WTC11 (cell line): Measurements from ENCODE around the gene CERS2. TPM values are rescaled to one million over a fixed set of nuclear protein-coding genes. Genes with fewer than 3 reads are reported as not detected.

Experiments
- ATAC-seq: fragments of 200-7000 bp; cut with Tn5 transposase; 2 replicates; pipeline ENCODE4 v1.10.0; 2021; ENCODE audit warnings: mild to moderate bottlenecking, moderate library complexity
- CTCF ChIA-PET: fragments of 300-600 bp; sonication (Branson Sonifier 250); formaldehyde crosslinking; loops from one replicate; lab custom pipeline; 2021; ENCODE audit warnings: antibody characterized with exemption; lab: Charles Lee
- POLR2A ChIA-PET: fragments of 350-600 bp; sonication (Branson Sonifier 250); formaldehyde crosslinking; loops from one replicate; lab custom pipeline; 2021; ENCODE audit warnings: antibody characterized with exemption; lab: Charles Lee
- DNase-seq: peaks from one replicate; pipeline ENCODE4 v3.0.0; 2021; ENCODE audit warnings: low spot score
- H3K27ac Mint-ChIP-seq: 2 replicates; pipeline ENCODE4 v1.8.0; 2021; ENCODE audit warnings: mixed read lengths
- H3K27me3 Mint-ChIP-seq: 2 replicates; pipeline ENCODE4 v1.8.0; 2021; ENCODE audit warnings: low read depth, mild to moderate bottlenecking, moderate library complexity, mixed read lengths
- H3K36me3 Mint-ChIP-seq: 2 replicates; pipeline ENCODE4 v1.8.0; 2021; ENCODE audit warnings: mixed read lengths
- H3K4me1 Mint-ChIP-seq: 2 replicates; pipeline ENCODE4 v1.8.0; 2022; ENCODE audit warnings: mixed read lengths
- H3K4me3 Mint-ChIP-seq: 2 replicates; pipeline ENCODE4 v1.8.0; 2021; ENCODE audit warnings: mild to moderate bottlenecking, moderate library complexity, mixed read lengths
- H3K9me3 Mint-ChIP-seq: 2 replicates; pipeline ENCODE4 v1.8.0; 2021; ENCODE audit warnings: mixed read lengths
- ESRRA ChIP-seq: sonication (generic); formaldehyde crosslinking; IDR thresholded peaks from 2 replicates; pipeline ENCODE4 v1.8.1; 2022; ENCODE audit warnings: mild to moderate bottlenecking, missing genetic modification reagents, borderline replicate concordance
- ETV6 ChIP-seq: sonication (generic); formaldehyde crosslinking; IDR thresholded peaks from 2 replicates; pipeline ENCODE4 v1.8.1; 2022; ENCODE audit warnings: mild to moderate bottlenecking, missing genetic modification reagents
- FOXP1 ChIP-seq: sonication (generic); formaldehyde crosslinking; IDR thresholded peaks from 2 replicates; pipeline ENCODE4 v1.8.0; 2022; ENCODE audit warnings: missing genetic modification reagents, mild to moderate bottlenecking, moderate library complexity, borderline replicate concordance
- JUN ChIP-seq: sonication (generic); formaldehyde crosslinking; IDR thresholded peaks from 2 replicates; pipeline ENCODE4 v1.8.0; 2023; ENCODE audit warnings: mild to moderate bottlenecking, missing genetic modification reagents
- SMAD3 ChIP-seq: sonication (generic); formaldehyde crosslinking; IDR thresholded peaks from 2 replicates; pipeline ENCODE4 v1.8.0; 2022; ENCODE audit warnings: missing genetic modification reagents, mild to moderate bottlenecking, borderline replicate concordance
- ZNF317 ChIP-seq: sonication (generic); formaldehyde crosslinking; IDR thresholded peaks from 2 replicates; pipeline ENCODE4 v1.8.1; 2023; ENCODE audit warnings: low read depth, mild to moderate bottlenecking, moderate library complexity, missing genetic modification reagents, borderline replicate concordance
- total RNA-seq: library from RNA; stranded (reverse); gene quantifications from 3 replicates; pipeline ENCODE4 v1.2.3, GENCODE V29; 2021
- TF ChIP-seq, protein P1 (sequence below): sonication (generic); formaldehyde crosslinking; IDR thresholded peaks from 2 replicates; pipeline ENCODE4 v1.8.0; 2023; ENCODE audit warnings: missing genetic modification reagents, mild to moderate bottlenecking, borderline replicate concordance
- TF ChIP-seq, protein P2 (sequence below): sonication (generic); formaldehyde crosslinking; IDR thresholded peaks from 2 replicates; pipeline ENCODE4 v1.8.1; 2023; ENCODE audit warnings: mild to moderate bottlenecking, missing genetic modification reagents, borderline replicate concordance
- TF ChIP-seq, protein P3 (sequence below): sonication (generic); formaldehyde crosslinking; IDR thresholded peaks from 2 replicates; pipeline ENCODE4 v1.8.1; 2022; ENCODE audit warnings: mild to moderate bottlenecking, missing genetic modification reagents, moderate library complexity, borderline replicate concordance

The CERS2 gene
- total RNA-seq, 1 experiment from 2014 or later, result 182 TPM

DNA sequence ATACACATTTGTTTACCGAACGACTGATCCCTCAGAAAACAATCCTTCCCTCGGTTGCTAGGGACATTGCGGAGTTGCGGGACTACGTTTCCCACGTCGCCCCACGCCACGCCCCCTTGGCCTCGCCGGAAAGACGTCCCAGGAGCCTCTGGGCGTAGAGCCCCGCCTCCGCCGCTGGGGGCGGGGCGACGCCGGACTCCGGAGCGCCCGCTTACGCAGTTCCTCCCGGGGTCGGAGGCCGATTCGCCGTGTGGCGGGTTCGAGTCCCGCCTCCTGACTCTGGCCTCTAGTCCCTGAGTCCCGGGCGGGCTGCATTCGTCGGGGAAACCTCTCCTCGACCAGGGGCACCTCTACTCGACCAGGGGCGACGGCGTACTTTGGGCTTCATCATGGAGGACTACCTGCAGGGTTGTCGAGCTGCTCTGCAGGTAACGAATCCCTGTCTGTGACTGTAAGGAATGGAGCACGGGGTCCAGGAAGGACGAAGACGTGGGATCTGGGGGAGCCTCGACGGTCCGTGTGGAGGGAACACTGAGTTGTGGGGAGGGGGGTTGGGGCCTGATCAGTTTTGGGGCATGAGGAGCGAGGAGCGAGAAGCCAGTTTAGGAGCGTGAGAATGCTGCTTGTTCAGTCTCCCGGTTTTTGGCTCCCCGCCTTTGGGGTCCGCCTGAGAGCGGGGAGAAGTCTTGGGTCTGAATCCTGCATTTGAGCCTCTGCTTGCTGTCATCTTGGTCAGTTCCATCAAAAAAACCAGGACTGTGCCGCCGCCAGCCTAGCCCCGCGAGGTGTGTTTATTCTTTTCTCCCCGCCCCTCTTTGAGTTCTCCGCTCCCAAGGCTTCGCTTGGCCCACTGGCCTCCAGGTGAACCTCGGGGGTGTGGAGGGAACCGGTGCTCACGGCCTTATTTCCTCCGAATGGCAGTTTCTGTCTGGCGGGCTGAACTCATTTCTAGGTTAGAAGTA lies 33.9 kb upstream of the CERS2 start, which contains the start of gene PRUNE1 (continued):
- TF ChIP-seq, protein P1, sequence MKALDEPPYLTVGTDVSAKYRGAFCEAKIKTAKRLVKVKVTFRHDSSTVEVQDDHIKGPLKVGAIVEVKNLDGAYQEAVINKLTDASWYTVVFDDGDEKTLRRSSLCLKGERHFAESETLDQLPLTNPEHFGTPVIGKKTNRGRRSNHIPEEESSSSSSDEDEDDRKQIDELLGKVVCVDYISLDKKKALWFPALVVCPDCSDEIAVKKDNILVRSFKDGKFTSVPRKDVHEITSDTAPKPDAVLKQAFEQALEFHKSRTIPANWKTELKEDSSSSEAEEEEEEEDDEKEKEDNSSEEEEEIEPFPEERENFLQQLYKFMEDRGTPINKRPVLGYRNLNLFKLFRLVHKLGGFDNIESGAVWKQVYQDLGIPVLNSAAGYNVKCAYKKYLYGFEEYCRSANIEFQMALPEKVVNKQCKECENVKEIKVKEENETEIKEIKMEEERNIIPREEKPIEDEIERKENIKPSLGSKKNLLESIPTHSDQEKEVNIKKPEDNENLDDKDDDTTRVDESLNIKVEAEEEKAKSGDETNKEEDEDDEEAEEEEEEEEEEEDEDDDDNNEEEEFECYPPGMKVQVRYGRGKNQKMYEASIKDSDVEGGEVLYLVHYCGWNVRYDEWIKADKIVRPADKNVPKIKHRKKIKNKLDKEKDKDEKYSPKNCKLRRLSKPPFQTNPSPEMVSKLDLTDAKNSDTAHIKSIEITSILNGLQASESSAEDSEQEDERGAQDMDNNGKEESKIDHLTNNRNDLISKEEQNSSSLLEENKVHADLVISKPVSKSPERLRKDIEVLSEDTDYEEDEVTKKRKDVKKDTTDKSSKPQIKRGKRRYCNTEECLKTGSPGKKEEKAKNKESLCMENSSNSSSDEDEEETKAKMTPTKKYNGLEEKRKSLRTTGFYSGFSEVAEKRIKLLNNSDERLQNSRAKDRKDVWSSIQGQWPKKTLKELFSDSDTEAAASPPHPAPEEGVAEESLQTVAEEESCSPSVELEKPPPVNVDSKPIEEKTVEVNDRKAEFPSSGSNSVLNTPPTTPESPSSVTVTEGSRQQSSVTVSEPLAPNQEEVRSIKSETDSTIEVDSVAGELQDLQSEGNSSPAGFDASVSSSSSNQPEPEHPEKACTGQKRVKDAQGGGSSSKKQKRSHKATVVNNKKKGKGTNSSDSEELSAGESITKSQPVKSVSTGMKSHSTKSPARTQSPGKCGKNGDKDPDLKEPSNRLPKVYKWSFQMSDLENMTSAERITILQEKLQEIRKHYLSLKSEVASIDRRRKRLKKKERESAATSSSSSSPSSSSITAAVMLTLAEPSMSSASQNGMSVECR (CRISPR knock-in tag), result 0 out of 2 replicates have a peak, but pooled peaks have one; percentile 67
- TF ChIP-seq ESRRA (0 out of 2 replicates have a peak, but pooled peaks have one; percentile 40), ETV6 (CRISPR knock-in tag) (peak; percentile 55; the same call in 1 of the 2 replicates), JUN (CRISPR knock-in tag) (no peak)
- TF ChIP-seq, all 79 proteins: peak for 13

DNA sequence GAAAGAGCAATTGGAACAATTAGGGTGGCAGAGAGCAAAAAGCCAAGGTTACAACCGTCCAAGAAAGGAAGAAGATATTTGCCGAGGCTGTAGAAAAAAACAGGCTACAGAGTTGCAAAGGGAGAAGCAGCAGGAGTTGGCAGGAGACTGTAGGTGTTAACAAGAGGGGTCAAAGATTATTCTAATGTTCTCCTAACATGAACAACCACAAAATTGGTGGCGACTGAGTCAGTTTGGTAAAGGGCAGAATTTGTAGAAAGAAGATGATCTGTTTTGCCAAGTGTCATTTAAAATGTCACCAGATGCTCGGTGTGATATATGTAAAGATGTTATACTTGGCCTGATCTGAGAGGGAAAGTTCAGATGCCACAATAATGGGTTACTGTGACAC lies 33.2 kb upstream of the CERS2 start:
- CTCF ChIA-PET, result interaction anchor here (1.0 kb wide), 1 partner anchor 17 kb away, joined by 4 read pairs; no protein-coding TSS in a partner anchor
- TF ChIP-seq SMAD3 (CRISPR knock-in tag), result no peak
- TF ChIP-seq, protein P2, sequence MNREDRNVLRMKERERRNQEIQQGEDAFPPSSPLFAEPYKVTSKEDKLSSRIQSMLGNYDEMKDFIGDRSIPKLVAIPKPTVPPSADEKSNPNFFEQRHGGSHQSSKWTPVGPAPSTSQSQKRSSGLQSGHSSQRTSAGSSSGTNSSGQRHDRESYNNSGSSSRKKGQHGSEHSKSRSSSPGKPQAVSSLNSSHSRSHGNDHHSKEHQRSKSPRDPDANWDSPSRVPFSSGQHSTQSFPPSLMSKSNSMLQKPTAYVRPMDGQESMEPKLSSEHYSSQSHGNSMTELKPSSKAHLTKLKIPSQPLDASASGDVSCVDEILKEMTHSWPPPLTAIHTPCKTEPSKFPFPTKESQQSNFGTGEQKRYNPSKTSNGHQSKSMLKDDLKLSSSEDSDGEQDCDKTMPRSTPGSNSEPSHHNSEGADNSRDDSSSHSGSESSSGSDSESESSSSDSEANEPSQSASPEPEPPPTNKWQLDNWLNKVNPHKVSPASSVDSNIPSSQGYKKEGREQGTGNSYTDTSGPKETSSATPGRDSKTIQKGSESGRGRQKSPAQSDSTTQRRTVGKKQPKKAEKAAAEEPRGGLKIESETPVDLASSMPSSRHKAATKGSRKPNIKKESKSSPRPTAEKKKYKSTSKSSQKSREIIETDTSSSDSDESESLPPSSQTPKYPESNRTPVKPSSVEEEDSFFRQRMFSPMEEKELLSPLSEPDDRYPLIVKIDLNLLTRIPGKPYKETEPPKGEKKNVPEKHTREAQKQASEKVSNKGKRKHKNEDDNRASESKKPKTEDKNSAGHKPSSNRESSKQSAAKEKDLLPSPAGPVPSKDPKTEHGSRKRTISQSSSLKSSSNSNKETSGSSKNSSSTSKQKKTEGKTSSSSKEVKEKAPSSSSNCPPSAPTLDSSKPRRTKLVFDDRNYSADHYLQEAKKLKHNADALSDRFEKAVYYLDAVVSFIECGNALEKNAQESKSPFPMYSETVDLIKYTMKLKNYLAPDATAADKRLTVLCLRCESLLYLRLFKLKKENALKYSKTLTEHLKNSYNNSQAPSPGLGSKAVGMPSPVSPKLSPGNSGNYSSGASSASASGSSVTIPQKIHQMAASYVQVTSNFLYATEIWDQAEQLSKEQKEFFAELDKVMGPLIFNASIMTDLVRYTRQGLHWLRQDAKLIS (CRISPR knock-in tag), result no peak
- ATAC-seq (no peak), DNase-seq (no peak)
- Mint-ChIP-seq H3K27me3 (no peaks in the 10 kb centered on the region), H3K4me3 (peak overlapping the region; percentile 94), H3K27ac (peak overlapping the region; percentile 99), H3K9me3 (no peaks in the 10 kb centered on the region), H3K4me1 (peaks cover 38% of the 10 kb centered on the region), H3K36me3 (no peaks in the 10 kb centered on the region)
- POLR2A ChIA-PET, result no interaction called here

DNA sequence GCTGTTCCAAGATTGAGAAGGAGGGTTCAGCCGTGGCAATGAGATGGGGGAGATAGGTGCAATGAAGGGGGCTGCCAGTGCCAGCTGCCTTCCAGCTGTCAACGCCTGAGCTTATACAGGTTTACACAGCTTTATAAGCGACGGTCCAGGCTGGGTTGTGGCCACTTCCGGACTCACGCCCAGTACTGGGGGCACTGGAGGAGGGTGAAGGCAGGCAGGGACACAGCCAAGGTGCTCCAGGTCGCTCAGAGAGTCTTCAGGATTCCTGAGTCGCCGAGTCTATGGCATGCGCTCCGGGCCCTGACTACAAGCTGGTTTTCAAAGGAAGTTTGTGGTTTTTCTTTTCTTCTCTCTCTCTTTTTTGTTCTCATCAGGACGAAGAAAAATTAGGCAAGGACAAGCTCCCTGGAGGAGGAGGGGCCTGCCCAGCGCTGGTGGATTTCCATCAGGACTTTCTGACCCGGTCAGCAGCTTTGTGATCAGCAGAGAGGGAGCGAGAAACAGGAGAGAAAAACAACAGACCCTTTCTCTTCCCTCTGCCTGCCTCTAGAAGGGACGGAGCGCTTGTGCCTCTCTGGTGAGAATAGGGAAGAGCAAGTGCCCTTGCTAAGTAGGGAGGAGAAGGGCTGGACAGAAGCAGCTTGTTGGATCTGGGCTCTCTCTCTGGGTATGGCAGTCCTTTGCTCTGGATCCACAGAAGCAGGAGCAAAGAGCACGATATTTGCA lies 31.9 kb upstream of the CERS2 start, which contains the start of gene MINDY1:
TSS of gene MINDY1 (minus strand) at position 576 of the 726 bp plus-strand sequence. CDS start 4,285 bp downstream, outside the sequence.
- no peaks in the 10 kb centered on the region for H3K36me3 Mint-ChIP-seq
- TF ChIP-seq FOXP1 (CRISPR knock-in tag) (peak; percentile 25; the same call in 1 of the 2 replicates), ZNF317 (0 out of 2 replicates have a peak, but pooled peaks have one; percentile 34)
- TF ChIP-seq, protein P3, sequence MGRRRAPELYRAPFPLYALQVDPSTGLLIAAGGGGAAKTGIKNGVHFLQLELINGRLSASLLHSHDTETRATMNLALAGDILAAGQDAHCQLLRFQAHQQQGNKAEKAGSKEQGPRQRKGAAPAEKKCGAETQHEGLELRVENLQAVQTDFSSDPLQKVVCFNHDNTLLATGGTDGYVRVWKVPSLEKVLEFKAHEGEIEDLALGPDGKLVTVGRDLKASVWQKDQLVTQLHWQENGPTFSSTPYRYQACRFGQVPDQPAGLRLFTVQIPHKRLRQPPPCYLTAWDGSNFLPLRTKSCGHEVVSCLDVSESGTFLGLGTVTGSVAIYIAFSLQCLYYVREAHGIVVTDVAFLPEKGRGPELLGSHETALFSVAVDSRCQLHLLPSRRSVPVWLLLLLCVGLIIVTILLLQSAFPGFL, result no peak
- ATAC-seq, result peak; percentile 89
- H3K27me3 Mint-ChIP-seq, result no peaks in the 10 kb centered on the region
- DNase-seq, result peak; percentile 73
- peak within 1 kb of the TSS; percentile 99 for H3K27ac Mint-ChIP-seq
- H3K9me3 Mint-ChIP-seq, result no peaks in the 10 kb centered on the region
- peaks cover 38% of the 10 kb centered on the region for H3K4me1 Mint-ChIP-seq
- ChIA-PET POLR2A (interaction anchor here (0.5 to 2.6 kb wide), 14 partner anchors 9 to 1067 kb away, joined by 3 to 14 read pairs (median 3); partner anchors contain the start of genes ANXA9, C1orf56, GABPB2 and GOLPH3L), CTCF (interaction anchor here (0.6 to 4.4 kb wide), 33 partner anchors 8 to 750 kb away, joined by 3 to 74 read pairs (median 4); partner anchors contain the start of genes ANXA9, BNIPL, C1orf56 and CDC42SE1)
- peak within 1 kb of the TSS; percentile 94 for H3K4me3 Mint-ChIP-seq
